ENCODE measurements around the gene OCSTAMP. TPM values are rescaled to one million over a fixed set of nuclear protein-coding genes. Genes with fewer than 3 reads are reported as not detected.

Gene OCSTAMP
- total and polyA plus RNA-seq, 5 donors = not detected

DNA sequence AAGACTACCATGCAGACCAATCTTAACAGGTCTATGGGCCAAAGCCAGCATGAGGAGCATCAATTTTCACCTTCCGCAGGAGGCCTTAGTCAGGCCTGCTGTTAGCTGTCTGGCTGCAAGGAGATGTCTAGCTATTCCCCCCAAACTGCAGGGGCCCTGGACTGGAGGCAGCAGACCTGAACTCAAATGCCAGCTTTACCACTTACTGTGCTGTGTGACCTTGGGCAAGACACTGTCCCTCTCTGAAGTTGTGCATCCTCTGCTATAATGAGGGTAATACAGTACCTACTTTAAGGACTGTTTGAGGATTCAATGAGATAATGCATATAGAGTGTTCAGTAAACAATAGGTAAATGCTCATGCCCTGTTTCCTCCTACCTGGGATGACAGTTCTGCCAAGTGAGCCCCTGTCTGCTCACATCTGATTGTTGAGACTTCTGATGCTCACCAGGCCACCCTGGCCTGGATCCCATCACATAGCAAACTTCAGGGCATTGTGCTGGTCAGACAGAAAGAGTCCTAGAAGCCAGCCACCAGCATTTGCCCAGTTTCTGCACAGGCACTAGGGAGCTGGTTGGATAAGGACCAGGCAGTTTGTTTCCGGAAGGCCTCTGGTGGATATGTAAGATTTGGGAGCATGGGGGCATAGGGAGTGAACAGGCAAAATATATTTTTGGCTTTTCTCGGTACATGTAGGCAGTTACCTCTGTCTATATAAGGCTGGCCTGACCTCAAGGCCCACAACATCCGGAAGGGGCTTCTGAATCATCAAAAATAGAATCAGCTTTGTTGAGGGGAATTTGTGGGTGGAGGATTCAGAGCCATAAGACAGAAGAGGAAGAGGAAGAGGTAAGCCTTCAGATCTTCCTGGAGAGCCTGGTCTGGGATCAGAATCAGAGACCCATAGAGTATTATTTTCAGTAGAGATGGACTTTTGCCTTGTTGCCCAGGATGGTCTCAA, 2.3 kb upstream of the OCSTAMP start:
- H3K27me3 ChIP-seq (ENCODE audit: control insufficient read depth, insufficient read depth) = no peaks in the 10 kb centered on the region
- DNase-seq (no peak), ATAC-seq (no peak)
- H3K4me3 ChIP-seq (ENCODE audit: low read length) = no peak overlapping the region
- no peak overlapping the region for H3K27ac ChIP-seq (ENCODE audit: low read length)
- H3K4me1 ChIP-seq (ENCODE audit: control insufficient read depth, insufficient read depth, low read length) = no peaks in the 10 kb centered on the region
- intact Hi-C loops (cut with DNase I) = loop anchor here in 1 of 4 donors (10.0 kb wide), 1 partner anchor 122 kb away; no protein-coding TSS in a partner anchor
- 65% methylated on average over 4 of the region's 4 CpGs for WGBS
- H3K9me3 ChIP-seq (ENCODE audit: control insufficient read depth, low read length) = no peaks in the 10 kb centered on the region

DNA sequence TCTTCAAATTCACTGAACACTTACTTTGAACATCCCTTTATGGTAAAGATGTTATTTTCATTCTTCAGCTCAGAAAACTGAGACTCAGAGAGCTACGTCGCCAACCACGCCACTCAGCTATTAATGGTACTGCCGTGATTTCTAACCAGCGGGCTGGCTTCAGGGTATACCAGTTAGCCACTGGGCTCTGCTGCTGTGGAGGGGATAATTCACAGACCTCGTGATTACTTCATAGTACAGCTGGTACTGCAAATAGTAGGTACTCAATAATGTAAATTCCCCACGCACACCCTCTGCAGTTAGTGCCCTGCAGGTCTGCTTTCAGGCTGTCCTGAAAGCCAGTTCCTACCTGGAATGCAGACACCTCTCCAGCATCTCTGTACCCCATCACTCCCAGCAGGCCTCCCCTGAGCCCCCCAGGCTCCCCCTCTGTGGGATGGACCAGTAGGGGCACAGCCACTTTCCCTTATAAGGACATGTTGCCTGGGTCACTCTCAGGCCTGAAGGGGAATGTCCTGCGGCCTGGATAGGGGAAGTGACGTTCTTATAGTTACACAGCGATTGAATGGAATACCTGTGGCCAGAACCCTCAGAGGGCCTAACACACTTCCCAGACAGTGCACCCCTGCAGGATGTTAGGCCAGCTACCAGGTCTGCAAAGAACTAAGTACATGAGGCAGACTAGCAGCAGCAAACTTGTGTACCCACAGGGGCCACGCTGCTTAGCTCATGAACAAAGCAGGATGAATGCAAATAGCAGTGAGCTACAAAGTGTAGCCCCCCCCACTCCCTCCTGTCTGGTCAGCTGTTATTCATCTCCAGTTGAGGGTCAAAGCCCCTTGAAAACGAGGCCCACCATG, 1.3 kb upstream of the OCSTAMP start:
- no peaks in the 10 kb centered on the region for H3K27me3 ChIP-seq (ENCODE audit: control insufficient read depth, insufficient read depth)
- no peaks in the 10 kb centered on the region for H3K9me3 ChIP-seq (ENCODE audit: control insufficient read depth, low read length)
- WGBS = 73% methylated on average over 12 of the region's 12 CpGs
- H3K27ac ChIP-seq (ENCODE audit: low read length) = no peak overlapping the region
- ATAC-seq = no peak
- no peaks in the 10 kb centered on the region for H3K4me1 ChIP-seq (ENCODE audit: control insufficient read depth, insufficient read depth, low read length)
- intact Hi-C loops (cut with DNase I) = loop anchor here in 1 of 4 donors (10.0 kb wide), 1 partner anchor 123 kb away; no protein-coding TSS in a partner anchor
- DNase-seq = no peak
- no peak overlapping the region for H3K4me3 ChIP-seq (ENCODE audit: low read length)

DNA sequence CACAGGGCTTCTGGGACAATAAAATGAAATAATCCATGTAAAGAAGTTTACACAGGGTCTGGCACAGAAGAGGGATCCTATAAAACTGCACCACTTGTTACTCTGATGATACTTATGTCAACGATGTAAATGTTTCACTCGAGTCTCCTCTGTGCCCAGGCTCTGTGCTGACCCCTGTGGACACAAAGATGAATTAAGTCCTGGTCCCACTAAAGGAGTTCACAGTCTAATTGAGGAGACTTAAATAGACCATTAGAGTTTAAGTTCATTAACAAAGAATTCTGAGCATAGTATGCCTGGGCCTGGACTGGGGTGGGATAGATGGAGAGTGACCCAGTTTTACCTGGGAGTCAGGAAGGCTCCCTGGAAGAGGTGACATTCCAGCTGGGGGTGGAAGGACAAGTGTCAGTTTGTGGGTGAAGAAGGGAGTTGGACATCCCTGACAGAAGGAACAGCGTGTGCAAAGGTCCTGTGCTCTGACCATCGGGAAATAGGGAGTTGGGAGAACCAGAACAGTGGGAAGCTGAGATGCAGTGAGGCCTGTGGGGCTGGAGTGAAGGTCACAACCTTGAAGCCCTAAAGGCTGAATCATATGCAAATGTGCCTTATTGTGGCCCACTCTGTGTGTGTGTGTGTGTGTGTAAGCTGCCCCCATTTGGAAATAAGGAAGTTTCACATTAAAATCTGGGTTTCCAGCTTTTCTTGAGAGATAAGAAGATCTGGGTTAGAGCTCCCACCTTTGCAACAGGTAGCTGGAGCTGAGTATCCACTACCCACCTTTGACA, 1.1 kb downstream of the OCSTAMP start:
- no peaks in the 10 kb centered on the region for H3K4me1 ChIP-seq (ENCODE audit: control insufficient read depth, insufficient read depth, low read length)
- intact Hi-C loops (cut with DNase I) = no loop called here
- WGBS = 92% methylated on average over 4 of the region's 4 CpGs
- no peaks in the 10 kb centered on the region for H3K9me3 ChIP-seq (ENCODE audit: control insufficient read depth, low read length)
- ATAC-seq = no peak
- H3K4me3 ChIP-seq (ENCODE audit: low read length) = no peak overlapping the region
- H3K27ac ChIP-seq (ENCODE audit: low read length) = no peak overlapping the region
- DNase-seq = no peak
- H3K27me3 ChIP-seq (ENCODE audit: control insufficient read depth, insufficient read depth) = no peaks in the 10 kb centered on the region

DNA sequence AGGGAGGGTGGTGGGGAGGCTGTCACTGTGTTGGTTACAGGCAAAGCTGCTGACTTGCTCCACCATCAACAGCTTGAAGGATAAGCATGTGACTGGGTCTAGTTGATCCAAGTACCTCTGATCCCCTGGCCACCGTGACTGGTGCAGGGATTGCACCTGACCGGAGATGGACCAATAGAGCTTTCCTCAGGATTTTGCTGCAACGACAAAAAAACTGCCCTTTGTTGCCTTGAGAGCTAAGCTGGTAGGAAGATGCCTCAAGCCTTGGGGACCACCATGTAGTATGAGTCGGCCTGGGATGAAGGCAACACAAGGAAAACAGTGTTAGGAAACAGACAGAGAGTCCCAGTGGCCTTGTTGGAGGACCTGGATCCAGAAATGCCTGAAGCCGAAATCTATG, 1.8 kb downstream of the OCSTAMP start:
- intact Hi-C loops (cut with DNase I) = no loop called here
- ATAC-seq = no peak
- Histone ChIP-seq H3K27ac (ENCODE audit: low read length) (no peak overlapping the region), H3K9me3 (ENCODE audit: control insufficient read depth, low read length) (no peaks in the 10 kb centered on the region), H3K4me3 (ENCODE audit: low read length) (no peak overlapping the region), H3K4me1 (ENCODE audit: control insufficient read depth, insufficient read depth, low read length) (no peaks in the 10 kb centered on the region), H3K27me3 (ENCODE audit: control insufficient read depth, insufficient read depth) (no peaks in the 10 kb centered on the region)
- no peak for DNase-seq
- 83% methylated on average over 5 of the region's 5 CpGs for WGBS

DNA sequence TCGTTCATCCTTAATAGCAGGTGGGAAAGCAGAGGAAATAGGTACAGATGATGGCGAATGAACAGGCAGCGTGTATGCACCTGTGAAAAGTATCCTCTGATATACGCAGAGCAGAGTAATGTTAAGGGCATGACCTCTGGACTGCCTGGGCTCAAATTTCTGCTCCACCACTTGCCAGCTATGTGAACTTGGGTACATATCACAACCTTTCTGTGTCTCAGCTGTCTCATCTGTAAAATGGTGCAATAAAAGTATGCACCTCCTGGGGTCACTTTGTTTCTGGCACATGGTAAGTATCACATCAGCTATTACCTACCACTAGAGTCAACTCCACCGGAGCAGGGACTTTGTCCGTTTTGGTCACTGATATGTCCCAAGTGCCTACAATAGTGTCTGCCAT, 2.5 kb downstream of the OCSTAMP start:
- 85% methylated on average over 6 of the region's 6 CpGs for WGBS
- ATAC-seq (no peak), DNase-seq (no peak)
- intact Hi-C loops (cut with DNase I) = no loop called here
- Histone ChIP-seq H3K4me1 (ENCODE audit: control insufficient read depth, insufficient read depth, low read length) (no peaks in the 10 kb centered on the region), H3K27me3 (ENCODE audit: control insufficient read depth, insufficient read depth) (no peaks in the 10 kb centered on the region), H3K4me3 (ENCODE audit: low read length) (no peak overlapping the region), H3K9me3 (ENCODE audit: control insufficient read depth, low read length) (no peaks in the 10 kb centered on the region), H3K27ac (ENCODE audit: low read length) (no peak overlapping the region)

DNA sequence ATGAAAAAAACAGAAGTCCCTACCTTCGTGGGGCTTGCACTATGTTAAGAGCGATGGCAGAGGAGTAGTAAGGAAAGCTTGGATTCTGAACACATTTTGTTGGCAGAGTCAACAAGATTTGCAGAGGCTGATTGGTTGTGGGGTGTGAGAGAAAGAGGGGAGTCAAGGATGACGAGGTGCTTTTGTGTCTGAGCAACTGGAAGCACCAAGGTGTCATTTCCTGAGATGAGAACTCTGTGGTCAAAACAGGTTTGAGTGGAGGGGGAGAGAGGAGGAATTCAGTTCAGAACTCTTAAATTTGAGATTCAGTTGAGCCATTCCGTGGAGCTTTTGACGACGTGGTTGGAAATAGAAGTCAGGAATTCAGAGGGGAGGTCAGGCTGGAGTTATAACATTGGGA, 3.5 kb downstream of the OCSTAMP start:
- Histone ChIP-seq H3K27me3 (ENCODE audit: control insufficient read depth, insufficient read depth) (no peaks in the 10 kb centered on the region), H3K27ac (ENCODE audit: low read length) (no peak overlapping the region), H3K4me3 (ENCODE audit: low read length) (no peak overlapping the region), H3K9me3 (ENCODE audit: control insufficient read depth, low read length) (no peaks in the 10 kb centered on the region), H3K4me1 (ENCODE audit: control insufficient read depth, insufficient read depth, low read length) (no peaks in the 10 kb centered on the region)
- intact Hi-C loops (cut with DNase I) = no loop called here
- ATAC-seq (no peak), DNase-seq (no peak)
- WGBS = 73% methylated on average over 6 of the region's 6 CpGs

DNA sequence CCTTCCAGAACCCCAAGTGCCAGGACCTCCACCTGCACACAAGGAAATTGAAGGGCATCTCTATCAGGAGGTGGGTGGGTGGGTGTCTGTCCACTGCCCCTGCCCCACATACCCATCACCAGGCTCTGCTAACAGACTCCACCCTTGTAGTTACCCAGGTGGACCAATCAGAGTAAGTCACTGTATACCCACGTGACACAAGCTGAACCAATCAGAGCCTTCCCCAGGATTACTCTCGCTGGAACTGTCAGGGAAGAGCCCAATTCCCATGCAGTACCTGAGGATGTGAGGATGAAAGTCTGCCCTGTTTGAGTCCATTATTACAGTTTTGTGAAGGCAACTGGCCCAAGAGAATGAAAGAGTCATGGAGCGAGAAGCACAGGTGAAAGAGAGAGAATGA, 4.2 kb downstream of the OCSTAMP start:
- WGBS = 84% methylated on average over 3 of the region's 3 CpGs
- Histone ChIP-seq H3K4me3 (ENCODE audit: low read length) (no peak overlapping the region), H3K9me3 (ENCODE audit: control insufficient read depth, low read length) (no peaks in the 10 kb centered on the region), H3K4me1 (ENCODE audit: control insufficient read depth, insufficient read depth, low read length) (no peaks in the 10 kb centered on the region), H3K27me3 (ENCODE audit: control insufficient read depth, insufficient read depth) (no peaks in the 10 kb centered on the region), H3K27ac (ENCODE audit: low read length) (no peak overlapping the region)
- intact Hi-C loops (cut with DNase I) = no loop called here
- DNase-seq (no peak), ATAC-seq (no peak)

DNA sequence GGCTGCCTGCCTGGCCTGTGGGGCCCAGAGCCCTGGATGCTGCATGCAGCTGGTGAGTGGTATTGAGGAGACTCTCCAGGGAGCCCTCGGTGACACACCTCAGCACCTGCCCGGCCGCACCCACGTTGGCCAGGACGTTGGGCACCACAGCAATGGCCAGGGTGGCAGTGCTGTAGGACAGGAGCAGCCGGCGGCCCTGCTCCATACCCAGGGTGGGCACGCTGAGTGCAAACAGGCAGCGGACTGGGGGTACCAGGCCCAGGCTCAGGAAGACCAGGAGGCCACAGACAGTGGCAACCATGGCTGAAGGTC, 4.7 kb downstream of the OCSTAMP start:
- intact Hi-C loops (cut with DNase I) = no loop called here
- H3K27me3 ChIP-seq (ENCODE audit: control insufficient read depth, insufficient read depth) = no peaks in the 10 kb centered on the region
- H3K9me3 ChIP-seq (ENCODE audit: control insufficient read depth, low read length) = no peaks in the 10 kb centered on the region
- 96% methylated on average over 9 of the region's 9 CpGs for WGBS
- no peaks in the 10 kb centered on the region for H3K4me1 ChIP-seq (ENCODE audit: control insufficient read depth, insufficient read depth, low read length)
- no peak for ATAC-seq
- H3K27ac ChIP-seq (ENCODE audit: low read length) = no peak overlapping the region
- H3K4me3 ChIP-seq (ENCODE audit: low read length) = no peak overlapping the region
- no peak for DNase-seq

DNA sequence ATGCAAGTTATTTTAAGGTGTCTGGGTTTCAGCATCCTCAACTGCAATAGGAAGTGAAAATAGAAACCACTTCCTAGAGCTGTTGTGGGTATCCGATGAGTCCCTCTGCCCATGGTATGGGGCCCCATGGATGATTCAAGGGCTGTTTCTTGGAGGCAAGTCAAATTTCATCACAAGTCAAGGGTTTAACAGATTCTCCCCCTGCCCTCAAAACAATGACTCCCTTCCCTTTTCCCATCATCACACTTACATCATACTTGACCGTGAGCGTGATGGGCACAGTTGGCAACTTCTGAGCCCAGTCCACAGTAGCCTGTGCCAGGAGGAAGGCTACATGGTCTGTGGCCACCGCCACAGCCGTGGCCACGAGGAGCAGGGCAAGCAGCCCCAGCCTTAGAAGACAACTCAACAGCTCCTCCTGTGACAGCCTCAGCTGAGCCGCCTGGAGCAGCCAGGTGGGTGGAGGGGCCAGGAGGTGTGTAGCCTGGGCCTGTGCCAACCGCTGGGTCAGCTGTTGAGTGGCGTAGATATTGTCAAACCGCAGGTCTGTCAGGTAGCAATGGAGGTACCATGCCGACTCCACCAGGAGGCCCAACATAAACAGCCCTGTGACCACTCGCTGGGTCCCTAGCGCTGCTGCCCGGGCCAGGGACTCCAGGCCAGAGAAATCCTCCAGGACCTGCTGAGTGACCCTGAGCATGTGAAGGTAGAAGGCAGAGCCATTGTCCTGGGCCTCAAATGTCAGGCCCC, 5.2 kb downstream of the OCSTAMP start:
- H3K4me3 ChIP-seq (ENCODE audit: low read length) = no peak overlapping the region
- DNase-seq (peak in 1 of 3 donors; percentile 54), ATAC-seq (no peak)
- H3K9me3 ChIP-seq (ENCODE audit: control insufficient read depth, low read length) = no peaks in the 10 kb centered on the region
- H3K27ac ChIP-seq (ENCODE audit: low read length) = no peak overlapping the region
- 78% methylated on average over 14 of the region's 14 CpGs for WGBS
- intact Hi-C loops (cut with DNase I) = no loop called here
- H3K4me1 ChIP-seq (ENCODE audit: control insufficient read depth, insufficient read depth, low read length) = no peaks in the 10 kb centered on the region
- no peaks in the 10 kb centered on the region for H3K27me3 ChIP-seq (ENCODE audit: control insufficient read depth, insufficient read depth)

DNA sequence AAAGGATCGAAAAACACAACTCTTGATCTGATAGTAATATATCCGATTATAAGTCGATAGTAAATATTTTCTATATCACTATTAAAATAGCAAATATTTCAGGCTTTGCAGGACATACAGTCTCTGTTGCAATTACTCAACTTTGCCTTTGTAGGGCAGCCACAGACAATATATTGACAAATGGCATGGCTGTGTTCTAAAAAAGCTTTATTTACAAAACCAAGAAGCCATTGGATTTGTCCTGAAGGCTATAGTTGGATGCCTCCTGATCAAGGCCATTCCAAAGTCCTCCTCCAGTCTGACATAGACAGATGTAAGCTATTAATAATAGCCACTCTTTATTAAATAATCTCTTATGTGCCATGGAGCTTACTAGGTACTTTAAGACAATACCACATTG, 5.9 kb downstream of the OCSTAMP start:
- no peaks in the 10 kb centered on the region for H3K4me1 ChIP-seq (ENCODE audit: control insufficient read depth, insufficient read depth, low read length)
- no peaks in the 10 kb centered on the region for H3K9me3 ChIP-seq (ENCODE audit: control insufficient read depth, low read length)
- intact Hi-C loops (cut with DNase I) = no loop called here
- H3K4me3 ChIP-seq (ENCODE audit: low read length) = no peak overlapping the region
- ATAC-seq (no peak), DNase-seq (no peak)
- H3K27ac ChIP-seq (ENCODE audit: low read length) = no peak overlapping the region
- H3K27me3 ChIP-seq (ENCODE audit: control insufficient read depth, insufficient read depth) = no peaks in the 10 kb centered on the region
- 82% methylated on average over 3 of the region's 3 CpGs for WGBS
